Stimulated activated CD8-positive, alpha-beta memory T cell treated with anti-CD3 and anti-CD28 coated beads, Interleukin-4, amount 100 ng/mL, for 1 hour (primary cell): Measurements from ENCODE around the gene VEZT.

Source experiments
- DNase-seq, 2 donors: peaks; one replicate each; pipeline ENCODE4 v3.0.0-alpha.2; 2020; ENCODE audit warnings: low read depth in 2 of 2, low spot score in 1 of 2

VEZT gene

DNA sequence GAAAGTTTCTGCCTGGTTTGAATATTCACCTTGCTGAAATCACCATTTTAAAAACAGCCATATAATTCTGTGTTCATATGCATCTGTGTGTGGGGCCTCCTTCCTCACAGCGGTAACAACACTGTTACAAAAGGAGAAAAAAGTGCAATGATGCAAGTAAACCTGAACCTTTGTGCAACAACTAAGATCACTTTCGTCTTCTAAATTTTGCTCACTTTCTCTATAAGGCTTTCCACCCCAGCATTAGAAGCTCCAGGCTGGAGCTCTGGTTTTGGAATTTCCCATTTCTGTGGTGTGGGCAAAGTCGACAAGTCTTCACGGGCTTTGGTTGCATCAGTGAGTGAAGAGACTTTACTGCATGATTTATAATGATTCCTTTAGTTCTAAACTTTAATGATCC, 18.7 kb upstream of the VEZT start:
- DNase-seq: no peak

DNA sequence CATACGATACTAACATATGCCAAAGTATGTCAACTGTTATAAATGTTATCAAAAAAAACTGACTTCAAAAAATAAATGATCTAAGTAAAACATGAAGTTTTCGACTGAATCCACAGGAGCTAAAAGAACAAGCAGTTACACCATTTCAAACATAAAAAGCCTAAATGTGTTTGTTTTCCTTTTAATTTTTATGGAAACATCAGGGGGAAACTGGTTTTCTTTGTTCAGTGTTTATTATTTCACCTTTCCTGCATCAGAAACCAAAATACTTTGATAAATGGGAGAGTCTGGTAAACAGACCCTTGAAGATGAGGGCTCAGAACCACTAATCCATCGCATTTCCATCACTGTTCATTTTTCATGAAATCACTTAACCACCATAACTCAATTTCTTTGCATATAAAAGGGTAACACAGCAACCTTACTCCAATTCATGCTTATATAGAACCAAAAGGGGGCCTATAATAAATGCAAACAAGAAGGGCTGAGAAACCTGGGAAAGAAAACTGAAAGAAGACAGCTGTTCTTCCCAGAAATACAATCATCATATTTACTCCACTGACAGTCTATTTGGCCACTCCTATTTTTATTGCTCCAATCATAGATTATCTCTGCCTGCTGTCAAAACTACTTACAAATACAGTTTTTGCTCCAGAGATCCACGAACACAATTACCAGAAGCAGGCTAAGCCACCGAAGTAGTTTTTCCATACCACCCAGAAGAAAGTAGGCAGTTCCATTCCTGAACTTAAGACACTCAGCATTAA, 17.3 kb upstream of the VEZT start:
- DNase-seq: no peak

DNA sequence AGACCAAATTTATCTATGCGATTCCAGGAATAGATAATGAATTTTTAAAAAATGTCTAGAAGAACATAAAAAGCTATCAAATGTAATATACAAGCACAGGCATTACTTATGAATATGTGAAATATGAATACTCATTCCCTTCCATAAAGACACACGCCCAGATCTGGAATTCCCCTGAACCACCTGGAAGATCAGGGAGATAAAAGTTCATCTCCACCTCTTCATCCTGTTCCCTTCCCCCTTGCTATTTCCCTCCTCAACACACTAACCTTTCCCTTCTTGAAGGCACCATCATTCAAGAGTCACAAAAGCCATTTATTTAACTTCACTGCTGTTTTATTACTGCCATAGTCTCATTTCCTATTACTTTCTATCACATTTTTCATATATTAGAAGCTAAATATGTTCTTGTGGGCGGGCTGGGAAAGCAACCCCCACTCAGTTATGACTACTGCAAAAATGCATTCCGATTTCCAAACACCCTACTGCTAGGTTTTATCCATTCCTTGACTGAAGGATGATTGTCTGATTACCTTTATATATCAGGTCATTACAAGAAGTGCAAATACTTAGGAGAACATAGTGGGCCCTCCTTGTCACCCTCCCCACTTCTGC, 16.4 kb upstream of the VEZT start:
- DNase-seq: no peak

DNA sequence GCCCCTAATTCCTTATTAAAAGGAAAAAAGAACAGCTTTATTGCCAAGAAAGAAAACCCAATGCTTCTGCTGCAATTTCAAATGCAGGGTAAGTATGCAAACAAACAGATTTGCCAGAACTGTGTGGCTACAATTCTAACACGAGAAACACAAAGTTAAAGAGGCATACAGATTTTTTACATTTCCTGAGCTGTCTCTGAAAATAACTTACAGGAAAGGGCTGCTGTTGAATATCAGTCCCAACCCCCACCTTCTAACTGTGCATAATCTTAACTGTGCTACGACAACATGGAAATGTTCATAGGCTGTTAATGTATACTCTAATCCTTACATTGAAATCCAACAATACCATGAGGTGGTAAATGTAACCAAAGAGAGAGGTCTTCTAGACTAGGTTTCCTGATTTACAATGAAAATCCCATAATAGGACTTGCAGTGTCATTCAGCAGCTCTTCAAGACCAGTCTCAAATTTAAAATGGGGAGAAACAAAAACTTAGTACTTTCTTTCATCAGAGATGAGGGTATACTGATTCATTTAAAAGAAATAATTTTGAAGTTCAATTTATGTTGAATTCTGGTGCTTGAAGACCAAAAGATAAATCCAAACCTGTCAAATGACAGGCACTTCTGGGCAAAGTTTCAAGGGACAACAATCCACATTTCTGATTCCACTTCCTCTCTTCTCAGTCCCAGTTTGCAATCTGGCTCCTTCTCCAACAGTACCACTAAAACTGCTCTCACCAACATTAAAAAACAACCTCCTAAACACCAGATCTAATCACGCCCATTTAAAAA, 14.7 kb upstream of the VEZT start:
- no peak for DNase-seq

DNA sequence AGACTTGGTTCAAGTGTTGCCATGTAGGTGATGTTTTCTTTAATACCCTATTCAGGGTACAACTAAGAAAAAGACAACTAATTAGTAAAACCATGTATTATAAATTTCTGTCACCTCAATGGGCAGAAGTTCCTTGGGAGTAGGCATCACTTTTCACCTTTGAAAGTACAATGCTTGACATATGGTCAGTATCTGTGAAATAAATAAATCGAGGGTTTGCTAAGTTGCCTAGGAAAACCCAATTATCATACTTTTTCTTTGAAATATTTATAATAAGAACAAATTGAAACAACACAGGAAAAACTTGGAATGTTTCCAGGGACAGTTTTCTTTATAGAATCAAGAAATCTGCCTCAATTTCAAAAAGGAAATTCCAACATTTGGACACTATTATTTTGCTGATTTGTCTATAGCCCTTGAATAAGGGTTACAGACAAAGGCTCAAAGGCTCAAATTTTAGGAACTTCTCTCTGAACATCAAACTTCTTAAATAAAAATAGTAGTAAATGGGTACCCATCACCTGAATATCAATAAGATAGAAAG, 14.0 kb upstream of the VEZT start:
- DNase-seq: no peak

DNA sequence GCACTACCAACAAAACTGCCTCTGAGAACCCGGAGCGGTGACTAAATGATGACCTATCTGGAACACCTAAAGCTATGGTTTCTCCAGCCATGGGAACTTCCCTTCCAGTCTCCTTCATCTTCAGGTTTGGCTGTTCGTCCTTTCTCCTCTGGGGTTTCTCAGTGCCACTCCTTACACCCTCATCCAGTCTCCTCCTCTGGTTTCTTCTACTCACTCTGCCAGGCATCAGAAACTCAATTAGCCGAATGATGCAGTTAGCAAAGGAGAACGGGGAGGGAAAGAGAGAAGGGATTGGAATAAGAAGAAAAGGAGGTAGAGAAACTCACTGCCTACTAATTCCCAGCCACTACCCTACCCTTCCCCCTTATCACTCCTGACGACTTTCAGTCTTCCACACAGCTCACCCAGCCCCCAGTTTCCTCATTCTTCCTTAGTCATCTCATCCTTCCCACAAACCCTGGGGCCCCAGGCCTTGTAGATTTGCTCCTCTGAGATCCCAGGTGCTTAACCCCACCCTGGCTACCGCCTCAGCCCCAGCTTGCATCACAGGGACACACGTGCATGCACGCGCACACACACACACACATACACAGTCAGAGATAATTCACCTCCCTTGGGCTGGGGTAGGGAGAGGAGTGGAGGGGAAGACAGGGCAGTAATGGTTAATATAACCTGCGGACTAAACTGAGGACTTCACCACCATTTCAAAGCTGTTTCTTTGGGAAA, 13.3 kb upstream of the VEZT start:
- no peak for DNase-seq

DNA sequence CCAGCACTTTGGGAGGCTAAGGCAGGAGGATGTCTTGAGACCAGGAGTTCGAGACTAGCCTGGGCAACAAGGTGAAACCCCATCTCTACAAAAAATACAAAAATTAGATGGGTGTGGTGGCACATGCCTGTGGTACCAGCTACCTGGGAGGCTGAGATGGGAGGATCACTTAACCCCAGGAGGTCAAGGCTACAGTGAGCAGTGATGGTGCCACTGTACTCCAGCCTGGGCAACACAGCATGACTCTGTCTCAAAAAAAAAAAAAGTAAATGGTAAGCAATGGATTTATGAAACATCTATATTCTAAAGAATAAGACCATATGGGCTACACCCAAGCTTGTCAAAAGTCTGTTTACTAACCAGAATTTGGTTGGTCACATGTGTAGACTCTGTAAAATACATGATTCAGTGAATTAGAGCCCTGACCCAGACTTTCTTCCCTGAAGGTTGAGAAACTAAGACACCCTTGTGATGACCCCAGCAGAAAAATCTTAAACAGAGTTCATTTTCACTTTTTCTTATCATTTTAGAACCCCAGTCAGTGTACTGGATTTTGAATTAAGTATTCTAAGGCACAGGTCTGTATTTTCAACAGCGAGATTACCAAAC, 12.5 kb upstream of the VEZT start:
- no peak for DNase-seq

DNA sequence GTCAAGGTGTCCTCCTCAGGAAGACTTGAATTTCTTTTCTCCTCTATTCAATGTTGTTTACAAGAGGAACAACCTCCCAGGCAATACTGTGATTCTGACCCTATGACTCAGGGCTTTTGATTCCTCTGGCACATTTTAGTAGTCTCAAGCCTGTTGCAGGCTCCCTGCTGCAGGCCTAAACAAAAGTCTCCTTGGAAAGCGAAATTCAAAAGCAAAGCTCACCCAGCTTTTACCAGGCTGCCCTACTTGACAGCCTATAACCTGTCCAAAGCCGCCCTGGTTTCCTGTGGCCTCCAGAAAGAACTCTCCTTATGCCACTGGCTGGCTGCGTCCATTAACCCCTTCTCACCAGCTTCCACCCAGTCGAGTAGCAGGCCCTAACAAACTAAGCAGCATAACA, 11.9 kb upstream of the VEZT start:
- no peak for DNase-seq

DNA sequence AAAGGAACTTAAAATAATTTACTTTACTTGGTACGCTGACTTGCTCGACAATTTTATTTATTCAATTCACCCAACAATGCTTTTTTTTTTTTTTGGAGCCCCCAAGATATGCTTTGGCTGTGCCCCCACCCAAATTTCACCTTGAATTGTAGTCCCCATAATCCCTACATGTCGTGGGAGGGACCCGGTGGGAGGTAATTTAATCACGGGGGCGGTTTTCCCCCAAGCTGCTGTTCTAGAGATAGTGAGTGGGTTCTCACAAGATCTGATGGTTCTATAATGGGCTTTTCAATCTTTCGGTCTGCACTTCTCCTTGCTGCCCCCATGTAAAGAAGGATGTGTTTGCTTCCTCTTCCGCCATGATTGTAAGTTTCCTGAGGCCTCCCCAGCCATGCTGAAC, 10.7 kb upstream of the VEZT start:
- no peak for DNase-seq

DNA sequence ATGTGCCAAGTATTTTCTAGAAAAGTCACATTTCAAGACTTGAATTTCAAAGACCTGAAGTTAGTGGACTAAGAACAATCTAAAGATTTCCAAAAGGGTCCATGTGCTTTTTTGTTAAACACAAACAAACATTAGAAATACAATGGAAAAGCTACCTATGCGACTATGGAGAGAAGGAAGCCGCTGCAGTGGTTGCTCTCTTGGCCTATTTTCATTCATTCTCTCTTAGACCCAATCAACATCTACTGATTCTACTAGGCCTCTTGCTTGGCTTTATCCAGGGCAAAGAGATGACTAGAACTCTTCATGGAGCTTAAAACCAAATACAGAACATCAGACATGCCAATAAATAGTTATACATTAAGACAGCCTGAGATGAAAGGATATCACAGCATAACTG, 10.2 kb upstream of the VEZT start:
- no peak for DNase-seq

DNA sequence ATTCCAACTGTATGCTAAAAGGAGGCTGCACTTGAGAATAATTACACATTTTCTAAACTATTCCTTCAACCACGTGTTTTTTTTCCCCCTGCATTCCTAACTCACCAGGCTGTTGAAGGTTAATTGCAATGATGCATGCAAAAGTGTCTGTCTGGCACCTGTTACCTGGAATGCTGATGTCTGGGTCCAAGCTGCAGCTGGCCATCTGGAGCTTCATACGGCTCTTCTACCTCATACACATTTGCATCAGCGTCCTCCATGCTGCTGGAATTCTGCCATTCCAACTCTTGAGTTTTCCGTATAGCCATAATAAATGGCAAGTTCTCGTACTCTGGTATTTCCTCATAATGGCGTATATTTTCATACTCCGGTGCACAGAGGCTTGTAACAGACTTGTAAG, 8.9 kb upstream of the VEZT start:
- DNase-seq: no peak

DNA sequence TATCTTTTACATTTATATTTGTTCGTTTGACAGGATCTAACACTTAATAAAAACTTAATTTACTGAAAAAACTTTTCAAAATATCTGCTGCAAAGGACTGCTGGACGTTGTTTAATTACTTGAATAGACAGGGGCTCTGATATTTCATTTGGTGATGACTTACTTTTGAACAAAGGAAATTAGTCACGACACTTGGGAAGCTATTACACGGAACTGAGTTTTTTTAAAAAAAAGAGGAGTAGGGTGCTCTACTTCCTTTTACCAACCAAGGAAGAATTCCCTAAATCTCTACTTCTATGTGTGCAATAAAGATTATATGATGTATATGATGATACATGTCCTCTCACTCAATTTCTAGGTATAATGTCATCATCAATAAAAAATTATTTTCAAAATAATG, 5.0 kb upstream of the VEZT start:
- DNase-seq: no peak

DNA sequence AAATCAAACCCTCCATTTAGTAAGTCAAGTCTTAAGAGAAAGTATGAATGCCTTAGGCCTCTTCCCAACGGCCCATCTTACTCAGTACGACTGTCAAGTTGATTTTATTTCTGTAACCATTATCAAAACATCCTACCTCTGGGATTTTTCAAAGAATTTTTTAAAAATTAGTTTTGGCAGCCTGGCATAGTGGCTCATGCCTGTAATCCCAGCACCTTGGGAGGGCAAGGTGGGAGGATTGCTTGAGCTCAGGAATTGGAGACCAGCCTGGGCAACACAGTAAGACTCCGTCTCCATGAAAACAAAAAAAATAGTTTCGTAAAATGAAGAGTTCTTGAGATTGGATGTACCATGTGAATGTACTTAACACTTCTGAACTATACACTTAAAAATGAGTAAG, 4.5 kb upstream of the VEZT start:
- DNase-seq: no peak

DNA sequence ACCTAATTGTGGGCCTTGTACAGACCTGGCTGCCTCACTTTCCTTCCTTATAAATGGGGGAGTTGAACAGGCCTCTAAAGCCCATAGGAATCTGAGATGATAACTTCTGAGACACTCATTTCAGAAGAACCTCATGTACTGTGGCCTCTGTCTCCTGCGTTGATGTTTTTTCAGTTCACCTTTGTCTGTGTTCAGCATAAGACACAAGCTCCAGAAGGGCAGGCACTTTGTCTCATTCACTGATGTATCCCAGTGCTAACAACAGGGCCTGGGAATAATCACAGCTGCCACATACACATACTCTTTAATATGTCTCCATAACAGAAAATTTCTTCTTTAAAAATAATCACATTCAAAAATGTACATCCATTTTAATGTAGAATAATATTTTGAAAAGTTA, 3.7 kb upstream of the VEZT start:
- no peak for DNase-seq

DNA sequence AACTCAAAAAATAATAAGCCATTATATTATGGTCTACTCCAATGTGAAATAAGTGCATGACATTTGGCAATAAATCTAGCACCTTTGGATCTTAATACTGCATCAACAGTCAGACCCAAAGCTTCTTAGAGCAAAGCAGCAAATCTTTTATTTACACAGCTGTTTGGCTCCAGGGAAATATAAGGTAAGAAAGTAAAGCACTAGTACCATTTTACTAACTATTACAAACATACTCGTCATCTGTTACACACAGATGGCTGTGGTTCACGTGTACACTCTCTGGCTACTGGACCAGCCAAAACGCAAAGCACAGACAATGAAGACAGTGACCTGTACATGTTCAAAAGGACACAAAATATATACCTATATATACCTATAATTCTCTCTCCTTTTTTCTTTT, 3.1 kb upstream of the VEZT start:
- DNase-seq: no peak

DNA sequence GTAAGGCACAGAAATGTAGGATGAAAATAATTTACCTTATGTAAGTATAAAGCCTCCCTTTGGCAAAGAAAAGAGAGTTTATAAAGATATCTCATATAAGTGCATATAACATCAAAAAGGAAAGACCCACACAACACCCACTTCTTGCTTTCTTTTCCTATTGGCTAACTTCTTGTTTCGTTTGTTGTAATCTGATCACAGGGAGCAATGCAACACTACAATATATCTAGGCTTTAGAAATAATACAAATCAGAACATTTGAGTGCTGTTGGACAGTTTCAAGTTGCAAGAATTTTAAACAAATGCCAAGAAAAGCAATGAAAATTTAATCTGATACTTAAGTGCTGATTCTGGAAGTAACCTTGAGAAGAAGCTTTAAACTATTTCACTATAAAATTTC, 1.7 kb upstream of the VEZT start:
- DNase-seq: no peak

DNA sequence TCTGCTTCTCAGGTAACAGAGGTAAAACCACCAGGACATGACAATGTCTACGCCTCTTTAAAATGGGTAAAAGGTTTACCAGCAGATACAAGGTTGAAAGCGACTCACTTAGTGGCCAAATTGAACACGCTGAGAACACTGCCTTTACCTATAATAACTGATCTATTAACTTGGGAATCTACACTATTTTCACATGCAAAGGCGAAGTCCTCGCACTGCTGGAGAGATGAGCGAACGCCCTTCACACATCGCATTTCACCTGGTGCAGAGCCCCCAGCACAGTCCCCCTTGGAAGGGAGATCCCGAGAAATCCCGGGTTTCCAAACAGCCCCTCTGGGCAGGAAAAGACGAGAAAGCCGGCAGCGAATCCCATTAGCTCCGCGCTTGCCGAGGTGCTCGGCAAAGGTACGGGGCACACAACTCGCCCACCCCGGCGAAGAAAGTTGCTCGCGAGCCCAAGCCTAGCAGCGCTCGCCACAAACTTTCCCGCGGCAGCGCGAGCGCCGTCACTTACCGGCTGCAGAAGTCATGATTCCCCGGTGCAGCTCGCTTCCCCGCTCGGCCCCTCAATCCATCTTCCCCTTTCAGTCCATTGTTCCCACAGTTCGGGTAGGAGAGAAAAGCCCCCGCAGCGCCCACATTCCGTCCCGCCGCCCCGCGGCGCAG, 763 bp upstream of the VEZT start:
- no peak for DNase-seq

DNA sequence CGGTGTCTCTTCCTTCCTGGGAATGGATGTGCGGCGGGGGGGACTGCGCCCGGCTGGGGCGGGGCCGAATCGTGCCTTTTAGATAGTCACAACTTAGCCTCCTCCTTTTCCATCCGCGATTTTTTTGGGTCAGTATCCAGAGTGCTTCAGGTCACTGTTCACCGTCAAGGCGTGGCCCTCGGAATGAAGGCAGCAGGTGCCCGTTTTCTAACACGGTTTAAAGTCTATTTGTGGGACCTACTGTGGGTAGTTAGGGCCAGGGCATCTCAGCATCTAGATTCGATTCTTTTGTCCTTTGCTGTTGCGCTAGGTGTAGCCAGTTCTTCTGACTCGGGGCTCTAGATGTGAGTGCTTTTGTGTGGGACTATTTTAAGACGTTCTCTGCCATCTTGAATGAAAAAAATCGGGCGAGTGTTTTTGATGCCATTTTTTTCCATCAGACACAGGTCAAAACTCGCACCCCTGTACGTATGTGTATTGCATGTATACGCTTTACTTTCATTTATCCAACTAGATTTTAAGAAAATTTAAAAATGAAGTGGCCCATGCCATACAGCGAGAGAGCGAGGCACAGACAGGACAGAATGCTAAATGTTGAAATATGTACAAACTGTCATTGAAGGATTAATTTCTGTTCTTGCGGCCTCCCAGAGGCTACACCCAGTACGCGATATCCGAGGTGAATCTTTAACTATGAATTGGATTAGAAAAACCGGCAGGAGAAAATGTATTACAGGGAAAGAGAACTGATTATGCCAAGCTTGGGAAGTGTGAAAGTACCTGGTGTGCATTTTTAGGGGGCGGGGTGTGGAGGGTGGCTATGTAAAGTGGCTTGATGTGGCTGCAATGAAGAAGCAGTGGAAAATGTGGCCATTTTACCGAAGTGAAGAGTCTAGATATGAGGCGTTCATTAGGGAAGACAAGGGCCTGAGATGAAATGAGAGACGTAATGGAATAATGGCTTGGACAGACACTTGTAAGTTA, 835 bp downstream of the VEZT start:
- DNase-seq: peak; percentile 8 to 21

DNA sequence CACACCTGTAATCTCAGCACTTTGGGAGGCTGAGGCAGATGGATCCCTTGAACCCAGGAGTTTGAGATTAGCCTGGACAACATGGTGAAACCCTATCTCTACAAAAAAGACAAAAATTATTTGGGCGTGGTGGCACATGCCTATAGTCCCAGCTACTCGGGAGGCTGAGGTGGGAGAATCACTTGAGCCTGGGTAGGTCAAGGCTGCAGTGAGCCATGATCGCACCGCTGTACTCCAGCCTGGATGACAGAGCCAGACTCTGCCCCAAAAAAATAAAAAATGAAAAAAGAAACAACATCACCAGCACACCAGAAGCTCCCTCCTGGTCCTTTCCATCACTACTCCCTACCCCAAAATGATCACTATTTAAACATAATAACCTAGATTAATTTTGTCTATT, 2.6 kb downstream of the VEZT start:
- DNase-seq: no peak
